WTC11 (cell line): ENCODE measurements around the gene CHPF2. TPM values are rescaled to one million over a fixed set of nuclear protein-coding genes. Genes with fewer than 3 reads are reported as not detected.

ENCODE experiments used
- ATAC-seq: fragments of 200-7000 bp; cut with Tn5 transposase; 2 replicates; pipeline ENCODE4 v1.10.0; 2021; ENCODE audit warnings: mild to moderate bottlenecking, moderate library complexity
- CTCF ChIA-PET: fragments of 300-600 bp; sonication (Branson Sonifier 250); formaldehyde crosslinking; loops from one replicate; lab custom pipeline; 2021; ENCODE audit warnings: antibody characterized with exemption; lab: Charles Lee
- POLR2A ChIA-PET: fragments of 350-600 bp; sonication (Branson Sonifier 250); formaldehyde crosslinking; loops from one replicate; lab custom pipeline; 2021; ENCODE audit warnings: antibody characterized with exemption; lab: Charles Lee
- DNase-seq: peaks from one replicate; pipeline ENCODE4 v3.0.0; 2021; ENCODE audit warnings: low spot score
- H3K27ac Mint-ChIP-seq: 2 replicates; pipeline ENCODE4 v1.8.0; 2021; ENCODE audit warnings: mixed read lengths
- H3K27me3 Mint-ChIP-seq: 2 replicates; pipeline ENCODE4 v1.8.0; 2021; ENCODE audit warnings: low read depth, mild to moderate bottlenecking, moderate library complexity, mixed read lengths
- H3K36me3 Mint-ChIP-seq: 2 replicates; pipeline ENCODE4 v1.8.0; 2021; ENCODE audit warnings: mixed read lengths
- H3K4me1 Mint-ChIP-seq: 2 replicates; pipeline ENCODE4 v1.8.0; 2022; ENCODE audit warnings: mixed read lengths
- H3K4me3 Mint-ChIP-seq: 2 replicates; pipeline ENCODE4 v1.8.0; 2021; ENCODE audit warnings: mild to moderate bottlenecking, moderate library complexity, mixed read lengths
- H3K9me3 Mint-ChIP-seq: 2 replicates; pipeline ENCODE4 v1.8.0; 2021; ENCODE audit warnings: mixed read lengths
- AFF4 ChIP-seq: sonication (generic); formaldehyde crosslinking; IDR thresholded peaks from 2 replicates; pipeline ENCODE4 v1.8.1; 2023; ENCODE audit warnings: mild to moderate bottlenecking, missing genetic modification reagents, borderline replicate concordance
- ARID4B ChIP-seq: sonication (generic); formaldehyde crosslinking; IDR thresholded peaks from 2 replicates; pipeline ENCODE4 v1.8.0; 2023; ENCODE audit warnings: missing genetic modification reagents, mild to moderate bottlenecking, borderline replicate concordance
- CREM ChIP-seq: sonication (generic); formaldehyde crosslinking; IDR thresholded peaks from 2 replicates; pipeline ENCODE4 v1.8.1; 2022; ENCODE audit warnings: mild to moderate bottlenecking, missing genetic modification reagents, moderate library complexity
- FOXJ3 ChIP-seq: sonication (generic); formaldehyde crosslinking; IDR thresholded peaks from 2 replicates; pipeline ENCODE4 v1.9.0; 2021; ENCODE audit warnings: missing genetic modification reagents, mild to moderate bottlenecking, borderline replicate concordance
- MLX ChIP-seq: sonication (generic); formaldehyde crosslinking; IDR thresholded peaks from 2 replicates; pipeline ENCODE4 v1.8.1; 2023; ENCODE audit warnings: mild to moderate bottlenecking, missing genetic modification reagents, moderate library complexity
- NFATC4 ChIP-seq: fragments of 250-450 bp; sonication (Bioruptor Pico); IDR thresholded peaks from 2 replicates; pipeline ENCODE4 v1.9.0; 2021; ENCODE audit warnings: mild to moderate bottlenecking
- NFE2L1 ChIP-seq: sonication (generic); formaldehyde crosslinking; IDR thresholded peaks from 2 replicates; pipeline ENCODE4 v1.8.1; 2023; ENCODE audit warnings: missing genetic modification reagents
- RELA ChIP-seq: sonication (generic); formaldehyde crosslinking; IDR thresholded peaks from 2 replicates; pipeline ENCODE4 v1.8.1; 2022; ENCODE audit warnings: missing genetic modification reagents, mild to moderate bottlenecking, borderline replicate concordance
- SMAD3 ChIP-seq: sonication (generic); formaldehyde crosslinking; IDR thresholded peaks from 2 replicates; pipeline ENCODE4 v1.8.0; 2022; ENCODE audit warnings: missing genetic modification reagents, mild to moderate bottlenecking, borderline replicate concordance
- USF1 ChIP-seq: sonication (generic); formaldehyde crosslinking; IDR thresholded peaks from 2 replicates; pipeline ENCODE4 v1.8.0; 2022; ENCODE audit warnings: mild to moderate bottlenecking, missing genetic modification reagents
- ZMAT4 ChIP-seq: fragments of 250-450 bp; sonication (Bioruptor Pico); IDR thresholded peaks from 2 replicates; pipeline ENCODE4 v1.9.0; 2021; ENCODE audit warnings: mild to moderate bottlenecking
- ZNF138 ChIP-seq: sonication (generic); formaldehyde crosslinking; conservative IDR thresholded peaks from 2 replicates; pipeline ENCODE4 v1.8.1; 2022; ENCODE audit warnings: mild to moderate bottlenecking, moderate library complexity, missing genetic modification reagents
- ZNF671 ChIP-seq: fragments of 250-450 bp; sonication (Bioruptor Pico); IDR thresholded peaks from 2 replicates; pipeline ENCODE4 v1.8.0; 2021; ENCODE audit warnings: mild to moderate bottlenecking
- total RNA-seq: library from RNA; stranded (reverse); gene quantifications from 3 replicates; pipeline ENCODE4 v1.2.3, GENCODE V29; 2021
- TF ChIP-seq, protein P1 (sequence below): fragments of 250-450 bp; sonication (Bioruptor Pico); IDR thresholded peaks from 2 replicates; pipeline ENCODE4 v1.9.0; 2021; ENCODE audit warnings: mild to moderate bottlenecking, borderline replicate concordance
- TF ChIP-seq, protein P2 (sequence below): sonication (generic); formaldehyde crosslinking; IDR thresholded peaks from 2 replicates; pipeline ENCODE4 v1.8.1; 2022; ENCODE audit warnings: mild to moderate bottlenecking, missing genetic modification reagents, moderate library complexity, borderline replicate concordance
- TF ChIP-seq, protein P3 (sequence below): sonication (generic); formaldehyde crosslinking; IDR thresholded peaks from 2 replicates; pipeline ENCODE4 v1.8.1; 2022; ENCODE audit warnings: low read depth, mild to moderate bottlenecking, moderate library complexity, missing genetic modification reagents, borderline replicate concordance
- TF ChIP-seq, protein P4 (sequence below): sonication (generic); formaldehyde crosslinking; IDR thresholded peaks from 2 replicates; pipeline ENCODE4 v1.8.1; 2022; ENCODE audit warnings: mild to moderate bottlenecking, moderate library complexity, missing genetic modification reagents

The CHPF2 gene
- total RNA-seq, 1 experiment from 2014 or later, result 30.7 TPM

DNA sequence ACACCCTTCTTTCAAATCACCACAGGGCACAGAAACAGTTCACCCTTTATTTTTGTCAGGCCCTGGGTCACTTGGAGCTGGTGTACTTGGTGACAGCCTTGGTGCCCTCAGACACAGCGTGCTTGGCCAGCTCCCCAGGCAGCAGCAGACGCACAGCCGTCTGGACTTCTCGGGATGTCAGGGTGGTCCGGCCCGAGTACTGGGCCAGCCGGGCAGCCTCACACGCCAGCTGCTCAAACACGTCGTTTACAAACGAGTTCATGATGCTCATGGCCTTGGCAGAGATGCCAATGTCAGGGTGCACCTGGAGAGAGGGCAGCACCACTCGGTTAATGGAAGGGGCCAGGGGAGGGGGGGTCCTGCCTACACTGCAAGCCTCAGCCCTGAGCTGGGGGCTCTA is 24.5 kb upstream of the CHPF2 start (continued):
- TF ChIP-seq, protein P1, sequence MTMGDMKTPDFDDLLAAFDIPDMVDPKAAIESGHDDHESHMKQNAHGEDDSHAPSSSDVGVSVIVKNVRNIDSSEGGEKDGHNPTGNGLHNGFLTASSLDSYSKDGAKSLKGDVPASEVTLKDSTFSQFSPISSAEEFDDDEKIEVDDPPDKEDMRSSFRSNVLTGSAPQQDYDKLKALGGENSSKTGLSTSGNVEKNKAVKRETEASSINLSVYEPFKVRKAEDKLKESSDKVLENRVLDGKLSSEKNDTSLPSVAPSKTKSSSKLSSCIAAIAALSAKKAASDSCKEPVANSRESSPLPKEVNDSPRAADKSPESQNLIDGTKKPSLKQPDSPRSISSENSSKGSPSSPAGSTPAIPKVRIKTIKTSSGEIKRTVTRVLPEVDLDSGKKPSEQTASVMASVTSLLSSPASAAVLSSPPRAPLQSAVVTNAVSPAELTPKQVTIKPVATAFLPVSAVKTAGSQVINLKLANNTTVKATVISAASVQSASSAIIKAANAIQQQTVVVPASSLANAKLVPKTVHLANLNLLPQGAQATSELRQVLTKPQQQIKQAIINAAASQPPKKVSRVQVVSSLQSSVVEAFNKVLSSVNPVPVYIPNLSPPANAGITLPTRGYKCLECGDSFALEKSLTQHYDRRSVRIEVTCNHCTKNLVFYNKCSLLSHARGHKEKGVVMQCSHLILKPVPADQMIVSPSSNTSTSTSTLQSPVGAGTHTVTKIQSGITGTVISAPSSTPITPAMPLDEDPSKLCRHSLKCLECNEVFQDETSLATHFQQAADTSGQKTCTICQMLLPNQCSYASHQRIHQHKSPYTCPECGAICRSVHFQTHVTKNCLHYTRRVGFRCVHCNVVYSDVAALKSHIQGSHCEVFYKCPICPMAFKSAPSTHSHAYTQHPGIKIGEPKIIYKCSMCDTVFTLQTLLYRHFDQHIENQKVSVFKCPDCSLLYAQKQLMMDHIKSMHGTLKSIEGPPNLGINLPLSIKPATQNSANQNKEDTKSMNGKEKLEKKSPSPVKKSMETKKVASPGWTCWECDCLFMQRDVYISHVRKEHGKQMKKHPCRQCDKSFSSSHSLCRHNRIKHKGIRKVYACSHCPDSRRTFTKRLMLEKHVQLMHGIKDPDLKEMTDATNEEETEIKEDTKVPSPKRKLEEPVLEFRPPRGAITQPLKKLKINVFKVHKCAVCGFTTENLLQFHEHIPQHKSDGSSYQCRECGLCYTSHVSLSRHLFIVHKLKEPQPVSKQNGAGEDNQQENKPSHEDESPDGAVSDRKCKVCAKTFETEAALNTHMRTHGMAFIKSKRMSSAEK, result no peak
- TF ChIP-seq AFF4 (CRISPR knock-in tag) (no peak), USF1 (CRISPR knock-in tag) (no peak)

DNA sequence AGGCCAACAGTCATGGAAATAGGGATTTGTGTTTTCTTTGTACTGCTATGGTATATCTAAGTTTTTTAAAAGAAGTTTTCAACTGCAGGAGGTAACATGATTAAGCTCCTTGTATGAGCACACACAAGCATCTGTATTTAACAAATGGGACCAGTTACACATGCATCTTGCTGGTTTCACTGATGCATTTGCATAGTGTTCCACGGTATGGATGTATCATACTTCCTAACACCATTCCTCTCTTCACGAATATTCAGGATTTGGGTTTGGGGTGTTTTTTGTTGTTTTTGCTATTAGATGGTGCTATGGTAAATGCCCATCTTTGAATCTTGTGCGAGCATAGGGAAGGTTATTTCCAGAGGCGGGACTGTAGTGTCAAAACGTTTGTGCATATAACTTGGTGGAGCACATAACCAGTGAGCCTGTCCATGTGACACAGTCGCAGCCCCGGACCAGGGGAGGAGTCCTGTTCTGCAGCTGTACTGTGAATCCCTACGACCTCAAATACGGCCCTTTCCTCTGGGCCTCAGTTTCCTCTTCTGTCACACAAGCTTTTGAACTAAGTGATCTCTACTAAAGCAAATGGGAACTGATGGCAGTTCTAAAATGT is 23.9 kb upstream of the CHPF2 start:
- CTCF ChIA-PET, result interaction anchor here (2.4 kb wide), 1 partner anchor 36 kb away, joined by 7 read pairs; no protein-coding TSS in a partner anchor
- peaks cover 5% of the 10 kb centered on the region for H3K36me3 Mint-ChIP-seq
- H3K27me3 Mint-ChIP-seq, result peaks cover 2% of the 10 kb centered on the region
- no peak overlapping the region for H3K27ac Mint-ChIP-seq
- no peak overlapping the region for H3K4me3 Mint-ChIP-seq
- no peaks in the 10 kb centered on the region for H3K9me3 Mint-ChIP-seq
- POLR2A ChIA-PET, result no interaction called here
- DNase-seq (no peak), ATAC-seq (no peak)
- H3K4me1 Mint-ChIP-seq, result peaks cover 12% of the 10 kb centered on the region
- TF ChIP-seq ZNF138 (CRISPR knock-in tag), result no peak
- TF ChIP-seq FOXJ3, result no peak
- TF ChIP-seq CREM (CRISPR knock-in tag), result no peak
- TF ChIP-seq, protein P2, sequence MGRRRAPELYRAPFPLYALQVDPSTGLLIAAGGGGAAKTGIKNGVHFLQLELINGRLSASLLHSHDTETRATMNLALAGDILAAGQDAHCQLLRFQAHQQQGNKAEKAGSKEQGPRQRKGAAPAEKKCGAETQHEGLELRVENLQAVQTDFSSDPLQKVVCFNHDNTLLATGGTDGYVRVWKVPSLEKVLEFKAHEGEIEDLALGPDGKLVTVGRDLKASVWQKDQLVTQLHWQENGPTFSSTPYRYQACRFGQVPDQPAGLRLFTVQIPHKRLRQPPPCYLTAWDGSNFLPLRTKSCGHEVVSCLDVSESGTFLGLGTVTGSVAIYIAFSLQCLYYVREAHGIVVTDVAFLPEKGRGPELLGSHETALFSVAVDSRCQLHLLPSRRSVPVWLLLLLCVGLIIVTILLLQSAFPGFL (CRISPR knock-in tag), result no peak
- no peak for TF ChIP-seq ZMAT4
- no peak for TF ChIP-seq NFE2L1 (CRISPR knock-in tag)
- no peak for TF ChIP-seq RELA
- TF ChIP-seq SMAD3 (CRISPR knock-in tag), result no peak
- TF ChIP-seq MLX (CRISPR knock-in tag), result no peak
- TF ChIP-seq, protein P3, sequence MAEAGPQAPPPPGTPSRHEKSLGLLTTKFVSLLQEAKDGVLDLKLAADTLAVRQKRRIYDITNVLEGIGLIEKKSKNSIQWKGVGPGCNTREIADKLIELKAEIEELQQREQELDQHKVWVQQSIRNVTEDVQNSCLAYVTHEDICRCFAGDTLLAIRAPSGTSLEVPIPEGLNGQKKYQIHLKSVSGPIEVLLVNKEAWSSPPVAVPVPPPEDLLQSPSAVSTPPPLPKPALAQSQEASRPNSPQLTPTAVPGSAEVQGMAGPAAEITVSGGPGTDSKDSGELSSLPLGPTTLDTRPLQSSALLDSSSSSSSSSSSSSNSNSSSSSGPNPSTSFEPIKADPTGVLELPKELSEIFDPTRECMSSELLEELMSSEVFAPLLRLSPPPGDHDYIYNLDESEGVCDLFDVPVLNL (CRISPR knock-in tag), result no peak
- TF ChIP-seq NFATC4, result no peak
- TF ChIP-seq, protein P4, sequence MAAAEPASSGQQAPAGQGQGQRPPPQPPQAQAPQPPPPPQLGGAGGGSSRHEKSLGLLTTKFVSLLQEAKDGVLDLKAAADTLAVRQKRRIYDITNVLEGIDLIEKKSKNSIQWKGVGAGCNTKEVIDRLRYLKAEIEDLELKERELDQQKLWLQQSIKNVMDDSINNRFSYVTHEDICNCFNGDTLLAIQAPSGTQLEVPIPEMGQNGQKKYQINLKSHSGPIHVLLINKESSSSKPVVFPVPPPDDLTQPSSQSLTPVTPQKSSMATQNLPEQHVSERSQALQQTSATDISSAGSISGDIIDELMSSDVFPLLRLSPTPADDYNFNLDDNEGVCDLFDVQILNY, result no peak
- TF ChIP-seq ZNF671 (CRISPR knock-in tag), result no peak
- no peak for TF ChIP-seq ARID4B (CRISPR knock-in tag)
